PC-9 (cell line): Measurements from ENCODE around the gene LRRC34. TPM values are rescaled to one million over a fixed set of nuclear protein-coding genes. Genes with fewer than 3 reads are reported as not detected.

Source experiments
- BruUV-seq: library from RNA; stranded (reverse); fragments of 400-500 nt; replicated peaks from 2 replicates; lab custom pipeline; 2021; lab: Mats Ljungman, UMichigan
- CTCF ChIA-PET: fragments of 300-600 bp; sonication (Branson Sonifier 250); formaldehyde crosslinking; loops from one replicate; lab custom pipeline; 2022; ENCODE audit warnings: antibody characterized with exemption; lab: Charles Lee
- POLR2A ChIA-PET: fragments of 300-600 bp; sonication (Branson Sonifier 250); formaldehyde crosslinking; loops from one replicate; lab custom pipeline; 2022; ENCODE audit warnings: antibody characterized with exemption; ENCODE audit not compliant: unreplicated experiment; lab: Charles Lee
- DNase-seq, 2 experiments: peaks; one replicate each; pipeline versions ENCODE4 v3.0.0 to v3.0.0-alpha.2; 2015 to 2022; ENCODE audit warnings: mixed read lengths in 1 of 2
- H2AFZ ChIP-seq: fragments of 200-600 bp; sonication (generic); 2 replicates; pipeline ENCODE4 v1.8.1; 2017; ENCODE audit warnings: antibody characterized with exemption
- H3F3A ChIP-seq: fragments of 200-600 bp; sonication (generic); 2 replicates; pipeline ENCODE4 v1.8.1; 2017; ENCODE audit warnings: antibody characterized with exemption, mild to moderate bottlenecking, low read depth; ENCODE audit not compliant: insufficient read depth
- H3K27ac ChIP-seq: fragments of 200-600 bp; sonication (generic); 2 replicates; pipeline ENCODE4 v1.6.1; 2016; ENCODE audit warnings: mixed run types
- H3K27me3 ChIP-seq: fragments of 200-600 bp; sonication (generic); 2 replicates; pipeline ENCODE4 v1.6.1; 2016; ENCODE audit warnings: low read depth, mixed run types; ENCODE audit not compliant: insufficient read depth
- H3K36me3 ChIP-seq: fragments of 200-600 bp; sonication (generic); 2 replicates; pipeline ENCODE4 v1.6.1; 2016; ENCODE audit warnings: low read depth, mixed run types
- H3K4me1 ChIP-seq: fragments of 200-600 bp; sonication (generic); replicated peaks from 2 replicates; pipeline ENCODE4 v1.6.1; 2016; ENCODE audit warnings: mixed run types; ENCODE audit not compliant: insufficient read depth
- H3K4me2 ChIP-seq: fragments of 200-600 bp; sonication (generic); 2 replicates; pipeline ENCODE4 v1.6.1; 2017; ENCODE audit warnings: mixed run types
- H3K4me3 ChIP-seq: fragments of 200-600 bp; sonication (generic); 2 replicates; pipeline ENCODE4 v1.6.1; 2016; ENCODE audit warnings: mixed run types
- H3K79me2 ChIP-seq: fragments of 200-600 bp; sonication (generic); 2 replicates; pipeline ENCODE4 v1.6.1; 2017; ENCODE audit warnings: low read depth, mixed run types
- H3K9me2 ChIP-seq: fragments of 200-600 bp; sonication (generic); 2 replicates; pipeline ENCODE4 v1.8.1; 2017; ENCODE audit warnings: mild to moderate bottlenecking; ENCODE audit not compliant: insufficient read depth
- H3K9me3 ChIP-seq: fragments of 200-600 bp; sonication (generic); 2 replicates; pipeline ENCODE4 v1.8.1; 2016; ENCODE audit warnings: low read depth; ENCODE audit not compliant: insufficient read depth
- H4K20me1 ChIP-seq: fragments of 200-600 bp; sonication (generic); 2 replicates; pipeline ENCODE4 v1.8.1; 2017; ENCODE audit not compliant: insufficient read depth
- EZH2 ChIP-seq: fragments of 200-600 bp; sonication (generic); IDR thresholded peaks from 2 replicates; pipeline ENCODE4 v1.8.0; 2017; ENCODE audit warnings: antibody characterized with exemption, low read depth
- intact Hi-C: fragments of 100-400 bp; cut with micrococcal nuclease; formaldehyde crosslinking; loops from one replicate; pipeline ENCODE4 v1.10.0; 2022; ENCODE audit not compliant: unreplicated experiment
- total RNA-seq: library from RNA; stranded (reverse); gene quantifications from 2 replicates; pipeline ENCODE4 v1.2.3, GENCODE V29; 2021
- TF ChIP-seq, protein P1 (sequence below): fragments of 200-600 bp; sonication (generic); conservative IDR thresholded peaks from 2 replicates; pipeline ENCODE4 v1.6.1; 2017; ENCODE audit warnings: mixed run types, antibody characterized with exemption, mild to moderate bottlenecking, moderate library complexity

LRRC34 gene
- total RNA-seq, 1 experiment from 2014 or later, result 10.3 TPM

GRCh38 chr3:169825316-169825715 lies 12.6 kb upstream of the LRRC34 start:
- no peaks in the 10 kb centered on the region for H3K36me3 ChIP-seq
- H3K9me2 ChIP-seq, result no peaks in the 10 kb centered on the region
- H3K79me2 ChIP-seq, result no peaks in the 10 kb centered on the region
- no peaks in the 10 kb centered on the region for H3K27me3 ChIP-seq
- BruUV-seq, result no TSS peak
- CTCF ChIA-PET, result no interaction called here
- H4K20me1 ChIP-seq, result no peaks in the 10 kb centered on the region; the same call in 1 of the 2 replicates
- no peaks in the 10 kb centered on the region for H3K4me1 ChIP-seq
- intact Hi-C loops, result no loop called here
- no peak overlapping the region for H3K4me2 ChIP-seq
- no peak overlapping the region for H3K4me3 ChIP-seq
- H3K27ac ChIP-seq, result no peak overlapping the region
- TF ChIP-seq EZH2, result no peak
- TF ChIP-seq, protein P1, sequence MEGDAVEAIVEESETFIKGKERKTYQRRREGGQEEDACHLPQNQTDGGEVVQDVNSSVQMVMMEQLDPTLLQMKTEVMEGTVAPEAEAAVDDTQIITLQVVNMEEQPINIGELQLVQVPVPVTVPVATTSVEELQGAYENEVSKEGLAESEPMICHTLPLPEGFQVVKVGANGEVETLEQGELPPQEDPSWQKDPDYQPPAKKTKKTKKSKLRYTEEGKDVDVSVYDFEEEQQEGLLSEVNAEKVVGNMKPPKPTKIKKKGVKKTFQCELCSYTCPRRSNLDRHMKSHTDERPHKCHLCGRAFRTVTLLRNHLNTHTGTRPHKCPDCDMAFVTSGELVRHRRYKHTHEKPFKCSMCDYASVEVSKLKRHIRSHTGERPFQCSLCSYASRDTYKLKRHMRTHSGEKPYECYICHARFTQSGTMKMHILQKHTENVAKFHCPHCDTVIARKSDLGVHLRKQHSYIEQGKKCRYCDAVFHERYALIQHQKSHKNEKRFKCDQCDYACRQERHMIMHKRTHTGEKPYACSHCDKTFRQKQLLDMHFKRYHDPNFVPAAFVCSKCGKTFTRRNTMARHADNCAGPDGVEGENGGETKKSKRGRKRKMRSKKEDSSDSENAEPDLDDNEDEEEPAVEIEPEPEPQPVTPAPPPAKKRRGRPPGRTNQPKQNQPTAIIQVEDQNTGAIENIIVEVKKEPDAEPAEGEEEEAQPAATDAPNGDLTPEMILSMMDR, result no peak
- no peaks in the 10 kb centered on the region for H3K9me3 ChIP-seq
- POLR2A ChIA-PET, result interaction anchor here (0.5 kb wide), 1 partner anchor 1729 kb away, joined by 7 read pairs; no protein-coding TSS in a partner anchor
- H2AFZ ChIP-seq, result no peak overlapping the region
- no peak for DNase-seq
- H3F3A ChIP-seq, result no peaks in the 10 kb centered on the region

GRCh38 chr3:169822983-169823382 lies 10.3 kb upstream of the LRRC34 start:
- CTCF ChIA-PET, result interaction anchor here (0.5 kb wide), 1 partner anchor 102 kb away, joined by 6 read pairs; no protein-coding TSS in a partner anchor
- BruUV-seq, result no TSS peak
- intact Hi-C loops, result no loop called here

GRCh38 chr3:169822540-169822939 lies 9.8 kb upstream of the LRRC34 start:
- TF ChIP-seq, protein P1, result no peak
- TF ChIP-seq EZH2, result no peak
- ChIA-PET CTCF (interaction anchor here (0.6 kb wide), 1 partner anchor 1825 kb away, joined by 3 read pairs; no protein-coding TSS in a partner anchor), POLR2A (no interaction called here)
- Histone ChIP-seq H2AFZ (no peak overlapping the region), H3K79me2 (no peaks in the 10 kb centered on the region), H3K27me3 (no peaks in the 10 kb centered on the region), H3K9me2 (no peaks in the 10 kb centered on the region), H4K20me1 (no peaks in the 10 kb centered on the region), H3K4me1 (no peaks in the 10 kb centered on the region), H3K4me3 (no peak overlapping the region), H3K27ac (no peak overlapping the region), H3K4me2 (no peak overlapping the region), H3K9me3 (no peaks in the 10 kb centered on the region), H3K36me3 (no peaks in the 10 kb centered on the region), H3F3A (no peaks in the 10 kb centered on the region)
- no peak for DNase-seq
- intact Hi-C loops, result no loop called here
- no TSS peak for BruUV-seq

More at GRCh38 chr3:169822983-169823382, 10.3 kb upstream of the LRRC34 start:
- H3K9me3 ChIP-seq, result no peaks in the 10 kb centered on the region
- no peak for DNase-seq
- H3K4me3 ChIP-seq, result no peak overlapping the region
- no peak overlapping the region for H3K4me2 ChIP-seq
- no peak overlapping the region for H3K27ac ChIP-seq
- no peaks in the 10 kb centered on the region for H3F3A ChIP-seq
- TF ChIP-seq, protein P1, result no peak
- TF ChIP-seq EZH2, result no peak
- no peaks in the 10 kb centered on the region for H4K20me1 ChIP-seq
- no peaks in the 10 kb centered on the region for H3K4me1 ChIP-seq
- H3K27me3 ChIP-seq, result no peaks in the 10 kb centered on the region
- POLR2A ChIA-PET, result no interaction called here
- no peaks in the 10 kb centered on the region for H3K79me2 ChIP-seq
- no peaks in the 10 kb centered on the region for H3K36me3 ChIP-seq
- H3K9me2 ChIP-seq, result no peaks in the 10 kb centered on the region
- no peak overlapping the region for H2AFZ ChIP-seq
